Ishikawa (cell line): ENCODE measurements around the gene CDCP2.

Experiments used
- CEBPB ChIP-seq: IDR thresholded peaks from 2 replicates; pipeline ENCODE4 v1.6.1; 2012
- CREB1 ChIP-seq: IDR thresholded peaks from 2 replicates; pipeline ENCODE4 v1.6.1; 2012; ENCODE audit warnings: low read depth
- EGR1 ChIP-seq: IDR thresholded peaks from 2 replicates; pipeline ENCODE4 v1.6.1; 2012
- EP300 ChIP-seq: IDR thresholded peaks from 2 replicates; pipeline ENCODE4 v1.6.1; 2012; ENCODE audit warnings: borderline replicate concordance
- FOXM1 ChIP-seq: IDR thresholded peaks from 2 replicates; pipeline ENCODE4 v1.6.1; 2012; ENCODE audit warnings: low read depth, borderline replicate concordance
- MAX ChIP-seq: IDR thresholded peaks from 2 replicates; pipeline ENCODE4 v1.6.1; 2012
- NFIC ChIP-seq: IDR thresholded peaks from 2 replicates; pipeline ENCODE4 v1.6.1; 2012
- RAD21 ChIP-seq: IDR thresholded peaks from 2 replicates; pipeline ENCODE4 v1.6.1; 2012; ENCODE audit warnings: low read depth
- TAF1 ChIP-seq: IDR thresholded peaks from 2 replicates; pipeline ENCODE4 v1.6.1; 2012; ENCODE audit warnings: low read depth, mild to moderate bottlenecking
- TCF12 ChIP-seq: IDR thresholded peaks from 2 replicates; pipeline ENCODE4 v1.6.1; 2012; ENCODE audit warnings: low read depth
- TEAD4 ChIP-seq: IDR thresholded peaks from 2 replicates; pipeline ENCODE4 v1.6.1; 2012
- USF1 ChIP-seq: IDR thresholded peaks from 2 replicates; pipeline ENCODE4 v1.6.1; 2012
- YY1 ChIP-seq: IDR thresholded peaks from 2 replicates; pipeline ENCODE4 v1.6.1; 2012; ENCODE audit warnings: low read depth
- ZBTB7A ChIP-seq: IDR thresholded peaks from 2 replicates; pipeline ENCODE4 v1.6.1; 2012; ENCODE audit warnings: low read depth
- TF ChIP-seq, protein P1 (sequence below): IDR thresholded peaks from 2 replicates; pipeline ENCODE4 v1.6.1; 2012; ENCODE audit warnings: low read depth, mild to moderate bottlenecking

CDCP2 gene

DNA sequence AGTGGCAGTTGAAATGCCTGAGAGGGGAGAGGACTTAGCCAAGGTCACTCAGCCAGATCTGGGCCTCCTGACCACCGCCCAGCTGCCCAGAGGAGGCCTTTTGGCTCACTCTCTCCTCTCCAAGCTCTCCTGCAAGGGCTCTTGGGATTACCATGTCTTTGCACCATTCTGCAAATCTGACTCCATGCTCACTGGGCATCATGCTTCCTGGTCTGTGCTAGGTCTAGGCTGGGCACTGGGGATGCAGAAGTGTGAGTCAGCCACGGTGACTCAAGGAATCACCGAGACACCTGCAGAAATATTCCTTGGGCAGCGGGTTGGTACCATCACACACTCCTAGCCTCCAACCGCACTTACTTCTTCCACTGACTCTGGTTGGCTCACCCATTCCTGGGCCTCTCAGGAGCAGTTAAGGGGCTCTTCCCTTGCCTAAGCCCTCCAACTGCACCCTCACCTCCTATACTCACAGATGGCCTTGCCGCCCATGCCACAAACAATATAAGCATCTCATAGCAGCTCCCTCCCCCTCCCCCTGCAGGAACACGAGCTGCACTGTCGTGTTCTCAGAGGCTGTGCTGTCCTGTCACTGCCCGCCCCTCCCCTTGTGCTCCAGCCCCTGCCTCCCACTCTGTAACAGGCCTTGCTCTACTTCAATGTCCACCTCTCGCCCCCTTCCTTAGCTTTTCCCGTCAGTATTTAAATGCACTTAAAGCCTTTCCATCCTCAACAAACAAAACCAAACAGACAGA, 34.8 kb downstream of the CDCP2 start:
- TF ChIP-seq YY1 (no peak), CEBPB (no peak), NFIC (no peak), TCF12 (no peak), ZBTB7A (no peak), EP300 (no peak), TAF1 (no peak), EGR1 (no peak), FOXM1 (no peak), USF1 (no peak), TEAD4 (no peak), CREB1 (no peak), MAX (no peak), RAD21 (no peak)
- TF ChIP-seq, protein P1, sequence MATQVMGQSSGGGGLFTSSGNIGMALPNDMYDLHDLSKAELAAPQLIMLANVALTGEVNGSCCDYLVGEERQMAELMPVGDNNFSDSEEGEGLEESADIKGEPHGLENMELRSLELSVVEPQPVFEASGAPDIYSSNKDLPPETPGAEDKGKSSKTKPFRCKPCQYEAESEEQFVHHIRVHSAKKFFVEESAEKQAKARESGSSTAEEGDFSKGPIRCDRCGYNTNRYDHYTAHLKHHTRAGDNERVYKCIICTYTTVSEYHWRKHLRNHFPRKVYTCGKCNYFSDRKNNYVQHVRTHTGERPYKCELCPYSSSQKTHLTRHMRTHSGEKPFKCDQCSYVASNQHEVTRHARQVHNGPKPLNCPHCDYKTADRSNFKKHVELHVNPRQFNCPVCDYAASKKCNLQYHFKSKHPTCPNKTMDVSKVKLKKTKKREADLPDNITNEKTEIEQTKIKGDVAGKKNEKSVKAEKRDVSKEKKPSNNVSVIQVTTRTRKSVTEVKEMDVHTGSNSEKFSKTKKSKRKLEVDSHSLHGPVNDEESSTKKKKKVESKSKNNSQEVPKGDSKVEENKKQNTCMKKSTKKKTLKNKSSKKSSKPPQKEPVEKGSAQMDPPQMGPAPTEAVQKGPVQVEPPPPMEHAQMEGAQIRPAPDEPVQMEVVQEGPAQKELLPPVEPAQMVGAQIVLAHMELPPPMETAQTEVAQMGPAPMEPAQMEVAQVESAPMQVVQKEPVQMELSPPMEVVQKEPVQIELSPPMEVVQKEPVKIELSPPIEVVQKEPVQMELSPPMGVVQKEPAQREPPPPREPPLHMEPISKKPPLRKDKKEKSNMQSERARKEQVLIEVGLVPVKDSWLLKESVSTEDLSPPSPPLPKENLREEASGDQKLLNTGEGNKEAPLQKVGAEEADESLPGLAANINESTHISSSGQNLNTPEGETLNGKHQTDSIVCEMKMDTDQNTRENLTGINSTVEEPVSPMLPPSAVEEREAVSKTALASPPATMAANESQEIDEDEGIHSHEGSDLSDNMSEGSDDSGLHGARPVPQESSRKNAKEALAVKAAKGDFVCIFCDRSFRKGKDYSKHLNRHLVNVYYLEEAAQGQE = no peak

DNA sequence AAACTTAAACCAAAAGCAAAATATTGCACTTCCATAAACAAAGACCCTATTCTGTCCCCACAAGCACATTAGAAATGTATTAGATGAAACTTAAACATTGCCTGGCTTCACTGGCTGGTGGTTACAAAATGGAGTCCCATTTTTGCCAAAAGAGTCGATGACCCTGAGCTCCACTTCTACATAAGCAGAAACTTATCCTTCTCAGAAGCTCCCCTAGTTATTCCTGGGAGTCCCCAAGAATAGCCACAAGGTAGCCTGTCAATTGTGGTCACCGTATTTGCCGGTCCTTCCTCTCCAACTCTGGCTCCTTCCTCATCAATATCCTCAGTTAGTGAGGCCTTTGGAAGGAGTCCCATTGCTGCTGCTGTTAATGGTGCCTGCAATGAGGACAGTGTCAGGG, 37.3 kb downstream of the CDCP2 start:
- TF ChIP-seq TEAD4 = no peak
- TF ChIP-seq TCF12 = no peak
- TF ChIP-seq MAX = no peak

- TF ChIP-seq USF1 (no peak), YY1 (no peak), CREB1 (no peak), FOXM1 (no peak), TAF1 (no peak), EP300 (no peak), ZBTB7A (no peak), NFIC (no peak), TEAD4 (no peak), RAD21 (no peak), MAX (no peak), TCF12 (no peak), CEBPB (no peak), EGR1 (no peak)
- TF ChIP-seq, protein P1 = no peak
Observed at GRCh38 chr1:54114955-54115354, 37.8 kb downstream of the CDCP2 start.

DNA sequence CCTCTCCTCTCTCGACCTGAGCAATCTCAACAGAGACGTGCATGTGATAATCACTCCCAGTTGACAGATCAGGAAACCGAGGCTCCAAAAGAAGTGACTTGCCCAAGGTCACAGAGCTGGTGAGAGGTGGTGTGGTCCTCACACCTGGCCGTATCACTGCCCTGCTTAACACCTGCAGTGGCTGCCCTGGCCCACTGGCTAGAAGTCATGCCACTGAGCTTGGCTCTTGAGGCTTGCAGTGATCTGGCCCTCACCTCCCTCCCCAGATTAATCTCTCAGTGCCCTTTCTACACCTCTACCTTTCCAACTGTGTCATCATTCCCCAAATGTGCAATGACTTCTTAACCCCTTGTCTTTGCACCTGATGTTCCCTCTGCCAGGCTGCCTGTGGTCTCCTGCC, 38.8 kb downstream of the CDCP2 start:
- no peak for TF ChIP-seq CREB1
- TF ChIP-seq, protein P1 = no peak
- TF ChIP-seq TAF1 = no peak
- TF ChIP-seq TEAD4 = no peak
- no peak for TF ChIP-seq EGR1
- TF ChIP-seq RAD21 = no peak
- TF ChIP-seq USF1 = no peak
- no peak for TF ChIP-seq MAX
- TF ChIP-seq CEBPB = no peak
- TF ChIP-seq EP300 = no peak
- TF ChIP-seq ZBTB7A = no peak
- no peak for TF ChIP-seq NFIC
- TF ChIP-seq TCF12 = no peak
- no peak for TF ChIP-seq YY1
- no peak for TF ChIP-seq FOXM1
